Measurements from ENCODE around the gene EXOC6B.

The EXOC6B gene

GRCh38 chr2:72172478-72172877 lies 653.4 kb downstream of the EXOC6B start:
- H3K36me3 ChIP-seq (ENCODE audit: control insufficient read depth in 1 of 2, insufficient read depth in 2 of 2, low read length in 2 of 2): peaks cover 2 to 7% of the 10 kb centered on the region in 2 experiments
- no peak overlapping the region for H2BK5ac ChIP-seq (ENCODE audit: low read depth, low read length, poor library complexity)
- no peak overlapping the region for H2AFZ ChIP-seq (ENCODE audit: insufficient read depth, low read length, poor library complexity)
- no peaks in the 10 kb centered on the region for H3K4me1 ChIP-seq (ENCODE audit: control insufficient read depth in 1 of 2, insufficient read depth in 2 of 2, low read length in 2 of 2)
- H4K91ac ChIP-seq (ENCODE audit: low read depth, low read length): no peak overlapping the region
- no peak overlapping the region for H2AK5ac ChIP-seq (ENCODE audit: low read length)
- H3K4me2 ChIP-seq (ENCODE audit: low read length): no peak overlapping the region
- H2BK120ac ChIP-seq (ENCODE audit: insufficient read depth, low read length, poor library complexity): no peak overlapping the region
- no peak for DNase-seq
- H3K23ac ChIP-seq (ENCODE audit: low read length): no peak overlapping the region
- H3K79me2 ChIP-seq (ENCODE audit: control insufficient read depth, insufficient read depth, low read length, poor library complexity): no peaks in the 10 kb centered on the region
- no peak overlapping the region for H3K14ac ChIP-seq (ENCODE audit: low read length)
- no peaks in the 10 kb centered on the region for H3K79me1 ChIP-seq (ENCODE audit: low read length)
- H4K12ac ChIP-seq (ENCODE audit: low read depth, low read length): no peak overlapping the region
- no CpG with 5 or more reads among the region's 2 CpGs for WGBS (ENCODE audit: extremely low coverage, insufficient coverage, insufficient read length)
- no peak overlapping the region for H4K8ac ChIP-seq (ENCODE audit: low read depth, low read length)
- H3K27me3 ChIP-seq (ENCODE audit: insufficient read depth, low read length): no peaks in the 10 kb centered on the region
- no peak overlapping the region for H2BK12ac ChIP-seq (ENCODE audit: low read length)
- no peak overlapping the region for H3K9ac ChIP-seq (ENCODE audit: low read length)
- no peak overlapping the region for H3K4ac ChIP-seq (ENCODE audit: low read depth, low read length)
- no peak overlapping the region for H3K4me3 ChIP-seq (ENCODE audit: low read depth, low read length)
- no peaks in the 10 kb centered on the region for H3K9me3 ChIP-seq (ENCODE audit: insufficient read depth, low read depth, low read length)
- no peak overlapping the region for H3K27ac ChIP-seq (ENCODE audit: low read depth, low read length)
- H3K18ac ChIP-seq (ENCODE audit: low read length): no peak overlapping the region

DNA sequence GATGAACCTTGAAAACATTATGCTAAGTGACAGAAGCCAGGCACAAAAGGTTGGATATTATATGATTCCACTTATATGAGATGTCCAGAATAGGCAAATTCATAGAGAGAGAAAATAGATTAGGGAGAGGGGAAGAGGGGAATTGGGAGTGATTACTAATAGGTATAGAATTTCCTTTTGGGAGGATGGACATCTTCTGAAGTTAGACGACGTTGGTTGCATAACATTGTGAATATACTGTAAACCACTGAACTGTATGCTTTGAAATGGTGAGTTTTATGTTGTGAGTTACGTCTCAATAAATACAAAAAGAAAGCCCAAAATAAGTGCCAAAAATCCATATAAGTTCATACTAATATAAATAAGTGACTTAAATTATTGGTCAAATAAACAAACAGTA lies 659.6 kb downstream of the EXOC6B start:
- no peak overlapping the region for H2BK120ac ChIP-seq (ENCODE audit: insufficient read depth, low read length, poor library complexity)

GRCh38 chr2:72165792-72166191 lies 660.0 kb downstream of the EXOC6B start:
- Histone ChIP-seq H3K4me3 (ENCODE audit: low read depth, low read length) (no peak overlapping the region), H3K9me3 (ENCODE audit: insufficient read depth, low read depth, low read length) (no peaks in the 10 kb centered on the region)
- WGBS (ENCODE audit: extremely low coverage, insufficient coverage, insufficient read length): no CpG with 5 or more reads among the region's 3 CpGs

More for the DNA sequence above, 659.6 kb downstream of the EXOC6B start:
- no peak overlapping the region for H2AFZ ChIP-seq (ENCODE audit: insufficient read depth, low read length, poor library complexity)
- no peak overlapping the region for H3K14ac ChIP-seq (ENCODE audit: low read length)
- H2BK5ac ChIP-seq (ENCODE audit: low read depth, low read length, poor library complexity): no peak overlapping the region
- H3K4ac ChIP-seq (ENCODE audit: low read depth, low read length): no peak overlapping the region
- no peak overlapping the region for H4K12ac ChIP-seq (ENCODE audit: low read depth, low read length)
- H3K27ac ChIP-seq (ENCODE audit: low read depth, low read length): no peak overlapping the region
- no peak overlapping the region for H3K9ac ChIP-seq (ENCODE audit: low read length)
- H2AK5ac ChIP-seq (ENCODE audit: low read length): no peak overlapping the region
- no peak overlapping the region for H2BK12ac ChIP-seq (ENCODE audit: low read length)
- H3K18ac ChIP-seq (ENCODE audit: low read length): no peak overlapping the region
- no peaks in the 10 kb centered on the region for H3K79me2 ChIP-seq (ENCODE audit: control insufficient read depth, insufficient read depth, low read length, poor library complexity)
- H3K9me3 ChIP-seq (ENCODE audit: insufficient read depth, low read depth, low read length): no peaks in the 10 kb centered on the region
- H3K4me2 ChIP-seq (ENCODE audit: low read length): no peak overlapping the region
- no peak overlapping the region for H4K8ac ChIP-seq (ENCODE audit: low read depth, low read length)
- no peaks in the 10 kb centered on the region for H3K36me3 ChIP-seq (ENCODE audit: control insufficient read depth in 1 of 2, insufficient read depth in 2 of 2, low read length in 2 of 2)
- WGBS (ENCODE audit: extremely low coverage, insufficient coverage, insufficient read length): no CpG with 5 or more reads among the region's 3 CpGs
- no peaks in the 10 kb centered on the region for H3K27me3 ChIP-seq (ENCODE audit: insufficient read depth, low read length)
- H3K79me1 ChIP-seq (ENCODE audit: low read length): no peaks in the 10 kb centered on the region
- no peak overlapping the region for H4K91ac ChIP-seq (ENCODE audit: low read depth, low read length)
- peak in 1 of 2 donors; percentile 33 for DNase-seq
- no peak overlapping the region for H3K23ac ChIP-seq (ENCODE audit: low read length)
- no peak overlapping the region for H3K4me3 ChIP-seq (ENCODE audit: low read depth, low read length)
- no peaks in the 10 kb centered on the region for H3K4me1 ChIP-seq (ENCODE audit: control insufficient read depth in 1 of 2, insufficient read depth in 2 of 2, low read length in 2 of 2)

DNA sequence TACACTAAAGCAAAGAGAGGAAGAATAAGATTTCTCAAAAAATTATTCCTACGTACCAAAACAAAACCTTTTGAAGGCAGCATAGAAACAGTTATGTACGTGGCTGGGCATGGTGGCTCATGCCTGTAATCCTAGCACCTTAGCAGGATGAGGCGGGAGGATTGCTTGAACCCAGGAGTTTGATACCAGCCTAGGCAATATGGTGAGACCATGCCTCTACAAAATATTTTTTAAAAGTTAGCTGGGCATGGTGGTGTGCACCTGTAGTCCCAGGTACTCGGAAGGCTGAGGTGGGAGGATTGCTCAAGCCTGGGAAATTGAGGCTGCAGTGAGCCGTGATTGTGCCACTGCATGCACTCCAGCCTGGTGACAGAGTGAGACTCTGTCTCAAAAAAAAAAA lies 663.3 kb downstream of the EXOC6B start:
- Histone ChIP-seq H3K4ac (ENCODE audit: low read depth, low read length) (no peak overlapping the region), H3K18ac (ENCODE audit: low read length) (no peak overlapping the region), H3K36me3 (ENCODE audit: control insufficient read depth in 1 of 2, insufficient read depth in 2 of 2, low read length in 2 of 2) (no peaks in the 10 kb centered on the region), H3K4me3 (ENCODE audit: low read depth, low read length) (no peak overlapping the region), H2BK12ac (ENCODE audit: low read length) (no peak overlapping the region), H2AFZ (ENCODE audit: insufficient read depth, low read length, poor library complexity) (no peak overlapping the region), H2AK5ac (ENCODE audit: low read length) (no peak overlapping the region), H3K79me2 (ENCODE audit: control insufficient read depth, insufficient read depth, low read length, poor library complexity) (no peaks in the 10 kb centered on the region), H3K14ac (ENCODE audit: low read length) (no peak overlapping the region), H4K8ac (ENCODE audit: low read depth, low read length) (no peak overlapping the region), H3K23ac (ENCODE audit: low read length) (no peak overlapping the region), H4K91ac (ENCODE audit: low read depth, low read length) (no peak overlapping the region), H2BK120ac (ENCODE audit: insufficient read depth, low read length, poor library complexity) (no peak overlapping the region), H3K79me1 (ENCODE audit: low read length) (no peaks in the 10 kb centered on the region), H3K4me2 (ENCODE audit: low read length) (no peak overlapping the region), H3K27me3 (ENCODE audit: insufficient read depth, low read length) (no peaks in the 10 kb centered on the region), H3K4me1 (ENCODE audit: control insufficient read depth in 1 of 2, insufficient read depth in 2 of 2, low read length in 2 of 2) (no peaks in the 10 kb centered on the region), H2BK5ac (ENCODE audit: low read depth, low read length, poor library complexity) (no peak overlapping the region), H4K12ac (ENCODE audit: low read depth, low read length) (no peak overlapping the region), H3K27ac (ENCODE audit: low read depth, low read length) (no peak overlapping the region), H3K9me3 (ENCODE audit: insufficient read depth, low read depth, low read length) (no peaks in the 10 kb centered on the region), H3K9ac (ENCODE audit: low read length) (no peak overlapping the region)
- no CpG with 5 or more reads among the region's 5 CpGs for WGBS (ENCODE audit: extremely low coverage, insufficient coverage, insufficient read length)
- DNase-seq: no peak

More at GRCh38 chr2:72165792-72166191, 660.0 kb downstream of the EXOC6B start:
- Histone ChIP-seq H2BK120ac (ENCODE audit: insufficient read depth, low read length, poor library complexity) (no peak overlapping the region), H3K18ac (ENCODE audit: low read length) (no peak overlapping the region), H3K4ac (ENCODE audit: low read depth, low read length) (no peak overlapping the region), H3K79me2 (ENCODE audit: control insufficient read depth, insufficient read depth, low read length, poor library complexity) (no peaks in the 10 kb centered on the region), H3K27ac (ENCODE audit: low read depth, low read length) (no peak overlapping the region), H2BK12ac (ENCODE audit: low read length) (no peak overlapping the region), H2AFZ (ENCODE audit: insufficient read depth, low read length, poor library complexity) (no peak overlapping the region), H2AK5ac (ENCODE audit: low read length) (no peak overlapping the region), H4K8ac (ENCODE audit: low read depth, low read length) (no peak overlapping the region), H3K27me3 (ENCODE audit: insufficient read depth, low read length) (no peaks in the 10 kb centered on the region), H3K36me3 (ENCODE audit: control insufficient read depth in 1 of 2, insufficient read depth in 2 of 2, low read length in 2 of 2) (no peaks in the 10 kb centered on the region), H2BK5ac (ENCODE audit: low read depth, low read length, poor library complexity) (no peak overlapping the region), H3K4me1 (ENCODE audit: control insufficient read depth in 1 of 2, insufficient read depth in 2 of 2, low read length in 2 of 2) (no peaks in the 10 kb centered on the region), H4K91ac (ENCODE audit: low read depth, low read length) (no peak overlapping the region), H3K14ac (ENCODE audit: low read length) (no peak overlapping the region), H4K12ac (ENCODE audit: low read depth, low read length) (no peak overlapping the region), H3K4me2 (ENCODE audit: low read length) (no peak overlapping the region), H3K79me1 (ENCODE audit: low read length) (no peaks in the 10 kb centered on the region), H3K23ac (ENCODE audit: low read length) (no peak overlapping the region), H3K9ac (ENCODE audit: low read length) (no peak overlapping the region)
- peak in 1 of 2 donors; percentile 68 for DNase-seq
